ENCODE data around the gene TYSND1. TPM values are rescaled to one million over a fixed set of nuclear protein-coding genes. Genes with fewer than 3 reads are reported as not detected.

The TYSND1 gene
- total RNA-seq, 2 donors from 2014 or later: 4.4 to 4.9 TPM

GRCh38 chr10:70140297-70140696 lies 6.2 kb downstream of the TYSND1 start:
- Histone ChIP-seq H3K27me3 (no peaks in the 10 kb centered on the region), H3K4me3 (no peak overlapping the region), H3K36me3 (peaks cover 4% of the 10 kb centered on the region), H3K4me1 (peaks cover 0 to 10% of the 10 kb centered on the region in 2 donors), H3K27ac (no peak overlapping the region), H3K9me3 (no peaks in the 10 kb centered on the region)
- no peak for DNase-seq (ENCODE audit: low spot score)
- TF ChIP-seq, protein P1, sequence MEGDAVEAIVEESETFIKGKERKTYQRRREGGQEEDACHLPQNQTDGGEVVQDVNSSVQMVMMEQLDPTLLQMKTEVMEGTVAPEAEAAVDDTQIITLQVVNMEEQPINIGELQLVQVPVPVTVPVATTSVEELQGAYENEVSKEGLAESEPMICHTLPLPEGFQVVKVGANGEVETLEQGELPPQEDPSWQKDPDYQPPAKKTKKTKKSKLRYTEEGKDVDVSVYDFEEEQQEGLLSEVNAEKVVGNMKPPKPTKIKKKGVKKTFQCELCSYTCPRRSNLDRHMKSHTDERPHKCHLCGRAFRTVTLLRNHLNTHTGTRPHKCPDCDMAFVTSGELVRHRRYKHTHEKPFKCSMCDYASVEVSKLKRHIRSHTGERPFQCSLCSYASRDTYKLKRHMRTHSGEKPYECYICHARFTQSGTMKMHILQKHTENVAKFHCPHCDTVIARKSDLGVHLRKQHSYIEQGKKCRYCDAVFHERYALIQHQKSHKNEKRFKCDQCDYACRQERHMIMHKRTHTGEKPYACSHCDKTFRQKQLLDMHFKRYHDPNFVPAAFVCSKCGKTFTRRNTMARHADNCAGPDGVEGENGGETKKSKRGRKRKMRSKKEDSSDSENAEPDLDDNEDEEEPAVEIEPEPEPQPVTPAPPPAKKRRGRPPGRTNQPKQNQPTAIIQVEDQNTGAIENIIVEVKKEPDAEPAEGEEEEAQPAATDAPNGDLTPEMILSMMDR (IDR thresholded peaks at IDR 0.05): no peak

DNA sequence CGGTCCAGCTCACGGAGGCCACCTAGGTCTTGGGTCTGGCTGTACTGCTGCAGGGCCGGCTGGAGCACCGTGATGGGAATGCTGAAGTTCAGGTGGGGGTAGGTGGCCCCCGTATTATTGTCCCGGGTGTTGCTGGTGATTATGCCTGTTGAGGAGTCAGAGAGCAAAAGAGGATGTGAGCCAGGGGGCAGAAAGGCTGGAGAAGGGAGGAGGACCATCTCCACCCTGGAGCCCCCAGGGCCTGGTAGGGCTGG lies 6.6 kb downstream of the TYSND1 start:
- DNase-seq (ENCODE audit: low spot score): no peak
- Histone ChIP-seq H3K27me3 (no peaks in the 10 kb centered on the region), H3K36me3 (peaks cover 4% of the 10 kb centered on the region), H3K4me3 (no peak overlapping the region), H3K9me3 (no peaks in the 10 kb centered on the region), H3K27ac (no peak overlapping the region), H3K4me1 (peaks cover 0 to 6% of the 10 kb centered on the region in 2 donors)
- TF ChIP-seq, protein P1 (IDR thresholded peaks at IDR 0.05): no peak

- H3K4me3 ChIP-seq: no peak overlapping the region
- no peak for DNase-seq (ENCODE audit: low spot score)
- no peaks in the 10 kb centered on the region for H3K27me3 ChIP-seq
- H3K4me1 ChIP-seq: peaks cover 0 to under 1% of the 10 kb centered on the region in 2 donors
- H3K9me3 ChIP-seq: no peaks in the 10 kb centered on the region
- no peak overlapping the region for H3K27ac ChIP-seq
- TF ChIP-seq, protein P1 (IDR thresholded peaks at IDR 0.05): no peak
- H3K36me3 ChIP-seq: peaks cover 4% of the 10 kb centered on the region
These were observed 7.1 kb downstream of the TYSND1 start for GRCh38 chr10:70139151-70139996.

DNA sequence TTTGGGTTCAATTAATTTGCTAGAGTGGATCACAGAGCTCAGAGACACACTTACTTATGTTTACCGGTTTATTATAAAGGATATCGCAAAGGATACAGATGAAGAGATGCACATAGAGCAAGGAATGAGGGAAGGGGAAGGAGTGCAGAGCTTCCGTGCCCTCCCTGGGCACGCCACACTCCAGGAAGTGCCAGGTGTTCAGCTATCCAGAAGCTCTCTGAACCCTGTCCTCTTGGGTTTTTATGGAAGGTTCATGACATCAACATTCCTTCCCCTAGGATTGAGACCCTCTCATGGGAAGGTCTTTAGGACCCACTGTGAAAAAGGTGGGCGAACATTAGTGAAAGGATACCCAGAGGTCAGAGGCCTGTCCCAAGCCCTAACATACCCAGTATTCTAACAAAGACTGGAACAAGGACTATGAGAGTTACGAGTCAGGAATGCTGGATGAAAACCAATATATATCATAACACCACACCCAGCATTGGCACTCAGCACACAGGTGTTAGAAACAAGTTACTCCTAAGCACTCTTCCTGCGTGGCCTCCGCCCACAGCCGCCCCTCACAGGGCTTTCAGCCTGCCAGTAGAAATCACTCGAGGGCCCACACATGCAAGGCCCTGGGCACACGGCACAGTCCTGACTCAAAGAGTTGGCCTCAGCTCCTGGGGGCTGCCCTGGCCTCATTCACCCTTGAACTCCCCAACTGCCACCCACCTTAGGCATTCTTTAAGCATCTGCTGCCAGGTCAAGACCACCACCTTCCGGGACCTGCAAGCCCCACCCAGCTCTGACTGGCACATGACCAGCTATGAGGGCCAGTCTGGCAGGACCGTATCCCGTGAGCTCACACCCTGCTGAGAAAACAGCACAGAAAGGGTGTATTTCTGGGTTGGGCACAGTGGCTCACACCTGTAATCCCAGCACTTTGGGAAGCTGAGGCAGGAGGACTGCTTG lies 8.3 kb downstream of the TYSND1 start:
- Histone ChIP-seq H3K4me1 (peaks cover 0 to 2% of the 10 kb centered on the region in 2 donors), H3K4me3 (no peak overlapping the region), H3K27me3 (no peaks in the 10 kb centered on the region), H3K27ac (no peak overlapping the region), H3K9me3 (no peaks in the 10 kb centered on the region), H3K36me3 (peaks cover 4% of the 10 kb centered on the region)
- TF ChIP-seq, protein P1 (IDR thresholded peaks at IDR 0.05): no peak
- DNase-seq (ENCODE audit: low spot score): no peak

GRCh38 chr10:70137135-70137534 lies 9.4 kb downstream of the TYSND1 start:
- H3K36me3 ChIP-seq: peaks cover 4% of the 10 kb centered on the region
- H3K4me1 ChIP-seq: peaks cover 0 to 6% of the 10 kb centered on the region in 2 donors
- no peaks in the 10 kb centered on the region for H3K27me3 ChIP-seq
- H3K4me3 ChIP-seq: no peak overlapping the region
- TF ChIP-seq, protein P1 (IDR thresholded peaks at IDR 0.05): no peak
- DNase-seq (ENCODE audit: low spot score): peak; percentile 38
- no peak overlapping the region for H3K27ac ChIP-seq
- no peaks in the 10 kb centered on the region for H3K9me3 ChIP-seq
